GM12891 (cell line): ENCODE measurements around the gene PSMD4.

Experiments used
- PAX5 ChIP-seq: IDR thresholded peaks from 2 replicates; pipeline ENCODE4 v1.6.1; 2011; ENCODE audit warnings: low read length, moderate library complexity, mild to moderate bottlenecking; ENCODE audit not compliant: insufficient read depth, severe bottlenecking
- POLR2A ChIP-seq: IDR thresholded peaks from 2 replicates; pipeline ENCODE4 v1.6.1; 2011; ENCODE audit warnings: low read depth, low read length, control low read depth
- POLR2AphosphoS5 ChIP-seq: IDR thresholded peaks from 2 replicates; pipeline ENCODE4 v1.6.1; 2011; ENCODE audit warnings: low read depth, low read length, control low read depth

GRCh38 chr1:151284013-151284577 is 29.6 kb downstream of the PSMD4 start:
- TF ChIP-seq POLR2AphosphoS5 (no peak), POLR2A (no peak), PAX5 (no peak)
